HEK293T (cell line): ENCODE measurements around the gene SLC25A25.

Experiments
- CTBP1 ChIP-seq: fragments of 450-650 bp; IDR thresholded peaks from 2 replicates; pipeline ENCODE4 v1.6.1; 2016; ENCODE audit warnings: borderline replicate concordance
- ELF4 ChIP-seq: fragments of 450-650 bp; IDR thresholded peaks from 2 replicates; pipeline ENCODE4 v1.6.1; 2017; ENCODE audit warnings: antibody characterized with exemption
- FOXA1 ChIP-seq: fragments of 450-650 bp; IDR thresholded peaks from 2 replicates; pipeline ENCODE4 v1.6.1; 2016; ENCODE audit warnings: mild to moderate bottlenecking
- FOXM1 ChIP-seq: fragments of 450-650 bp; IDR thresholded peaks from 2 replicates; pipeline ENCODE4 v1.6.1; 2017; ENCODE audit warnings: mild to moderate bottlenecking, borderline replicate concordance
- HDGF ChIP-seq: fragments of 450-650 bp; IDR thresholded peaks from 2 replicates; pipeline ENCODE4 v1.6.1; 2017; ENCODE audit warnings: antibody characterized with exemption, borderline replicate concordance
- L3MBTL2 ChIP-seq: fragments of 450-650 bp; conservative IDR thresholded peaks from 2 replicates; pipeline ENCODE4 v1.6.1; 2016; ENCODE audit warnings: mild to moderate bottlenecking
- LEF1 ChIP-seq: fragments of 450-650 bp; IDR thresholded peaks from 2 replicates; pipeline ENCODE4 v1.6.1; 2017; ENCODE audit warnings: mild to moderate bottlenecking, borderline replicate concordance
- NFRKB ChIP-seq: fragments of 450-650 bp; IDR thresholded peaks from 2 replicates; pipeline ENCODE4 v1.6.1; 2016; ENCODE audit warnings: mild to moderate bottlenecking, moderate library complexity
- SP1 ChIP-seq: fragments of 450-650 bp; IDR thresholded peaks from 2 replicates; pipeline ENCODE4 v1.6.1; 2017
- TARDBP ChIP-seq: fragments of 450-650 bp; IDR thresholded peaks from 2 replicates; pipeline ENCODE4 v1.6.1; 2016
- ZNF384 ChIP-seq: fragments of 450-650 bp; IDR thresholded peaks from 2 replicates; pipeline ENCODE4 v1.6.1; 2016
- TF ChIP-seq, protein P1 (sequence below): fragments of 450-650 bp; IDR thresholded peaks from 2 replicates; pipeline ENCODE4 v1.6.1; 2016

DNA sequence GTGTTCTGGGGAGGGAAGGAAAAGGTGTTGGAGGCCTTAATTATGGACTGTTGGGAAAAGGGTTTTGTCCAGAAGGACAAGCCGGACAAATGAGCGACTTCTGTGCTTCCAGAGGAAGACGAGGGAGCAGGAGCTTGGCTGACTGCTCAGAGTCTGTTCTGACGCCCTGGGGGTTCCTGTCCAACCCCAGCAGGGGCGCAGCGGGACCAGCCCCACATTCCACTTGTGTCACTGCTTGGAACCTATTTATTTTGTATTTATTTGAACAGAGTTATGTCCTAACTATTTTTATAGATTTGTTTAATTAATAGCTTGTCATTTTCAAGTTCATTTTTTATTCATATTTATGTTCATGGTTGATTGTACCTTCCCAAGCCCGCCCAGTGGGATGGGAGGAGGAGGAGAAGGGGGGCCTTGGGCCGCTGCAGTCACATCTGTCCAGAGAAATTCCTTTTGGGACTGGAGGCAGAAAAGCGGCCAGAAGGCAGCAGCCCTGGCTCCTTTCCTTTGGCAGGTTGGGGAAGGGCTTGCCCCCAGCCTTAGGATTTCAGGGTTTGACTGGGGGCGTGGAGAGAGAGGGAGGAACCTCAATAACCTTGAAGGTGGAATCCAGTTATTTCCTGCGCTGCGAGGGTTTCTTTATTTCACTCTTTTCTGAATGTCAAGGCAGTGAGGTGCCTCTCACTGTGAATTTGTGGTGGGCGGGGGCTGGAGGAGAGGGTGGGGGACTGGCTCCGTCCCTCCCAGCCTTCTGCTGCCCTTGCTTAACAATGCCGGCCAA lies 40.4 kb downstream of the SLC25A25 start:
- TF ChIP-seq L3MBTL2 = no peak
- no peak for TF ChIP-seq NFRKB
- TF ChIP-seq ELF4 = no peak
- no peak for TF ChIP-seq FOXA1
- TF ChIP-seq TARDBP = no peak
- no peak for TF ChIP-seq CTBP1
- TF ChIP-seq ZNF384 = no peak
- no peak for TF ChIP-seq SP1
- TF ChIP-seq HDGF = no peak
- TF ChIP-seq, protein P1, sequence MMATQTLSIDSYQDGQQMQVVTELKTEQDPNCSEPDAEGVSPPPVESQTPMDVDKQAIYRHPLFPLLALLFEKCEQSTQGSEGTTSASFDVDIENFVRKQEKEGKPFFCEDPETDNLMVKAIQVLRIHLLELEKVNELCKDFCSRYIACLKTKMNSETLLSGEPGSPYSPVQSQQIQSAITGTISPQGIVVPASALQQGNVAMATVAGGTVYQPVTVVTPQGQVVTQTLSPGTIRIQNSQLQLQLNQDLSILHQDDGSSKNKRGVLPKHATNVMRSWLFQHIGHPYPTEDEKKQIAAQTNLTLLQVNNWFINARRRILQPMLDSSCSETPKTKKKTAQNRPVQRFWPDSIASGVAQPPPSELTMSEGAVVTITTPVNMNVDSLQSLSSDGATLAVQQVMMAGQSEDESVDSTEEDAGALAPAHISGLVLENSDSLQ = no peak
- TF ChIP-seq FOXM1 = no peak
- TF ChIP-seq LEF1 = no peak
